ENCODE results near the gene BBS1.

BBS1 gene

DNA sequence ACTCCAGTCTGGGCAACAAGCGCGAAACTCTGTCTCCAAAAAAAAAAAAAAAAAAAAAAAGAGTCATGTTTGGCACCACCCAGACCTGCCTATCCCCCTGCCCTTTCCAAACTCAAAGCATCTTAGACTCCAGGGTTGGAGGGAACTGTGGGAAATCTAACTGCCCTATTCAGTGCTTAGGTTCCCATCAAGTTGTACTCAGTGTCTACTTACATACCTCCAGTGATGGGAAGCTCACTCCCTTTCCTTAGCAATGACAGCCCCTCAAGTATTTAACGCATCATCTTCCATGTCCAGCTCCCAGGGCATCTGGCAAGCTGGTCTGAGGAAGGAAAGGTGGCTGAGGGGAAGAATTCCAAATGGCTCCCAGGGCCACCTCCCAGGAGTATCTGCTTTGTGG lies 39.3 kb downstream of the BBS1 start:
- no peak for DNase-seq (ENCODE audit: low spot score)

- no peak for DNase-seq (ENCODE audit: low spot score)
These were observed 40.5 kb downstream of the BBS1 start for GRCh38 chr11:66550887-66551286.

GRCh38 chr11:66554602-66555001 lies 44.2 kb downstream of the BBS1 start:
- no peak for DNase-seq (ENCODE audit: low spot score)

GRCh38 chr11:66555416-66555815 lies 45.0 kb downstream of the BBS1 start:
- DNase-seq (ENCODE audit: low spot score) = no peak

GRCh38 chr11:66556086-66556485 lies 45.7 kb downstream of the BBS1 start:
- no peak for DNase-seq (ENCODE audit: low spot score)

- DNase-seq (ENCODE audit: low spot score) = no peak
These were observed 47.4 kb downstream of the BBS1 start for GRCh38 chr11:66557733-66558326.

DNA sequence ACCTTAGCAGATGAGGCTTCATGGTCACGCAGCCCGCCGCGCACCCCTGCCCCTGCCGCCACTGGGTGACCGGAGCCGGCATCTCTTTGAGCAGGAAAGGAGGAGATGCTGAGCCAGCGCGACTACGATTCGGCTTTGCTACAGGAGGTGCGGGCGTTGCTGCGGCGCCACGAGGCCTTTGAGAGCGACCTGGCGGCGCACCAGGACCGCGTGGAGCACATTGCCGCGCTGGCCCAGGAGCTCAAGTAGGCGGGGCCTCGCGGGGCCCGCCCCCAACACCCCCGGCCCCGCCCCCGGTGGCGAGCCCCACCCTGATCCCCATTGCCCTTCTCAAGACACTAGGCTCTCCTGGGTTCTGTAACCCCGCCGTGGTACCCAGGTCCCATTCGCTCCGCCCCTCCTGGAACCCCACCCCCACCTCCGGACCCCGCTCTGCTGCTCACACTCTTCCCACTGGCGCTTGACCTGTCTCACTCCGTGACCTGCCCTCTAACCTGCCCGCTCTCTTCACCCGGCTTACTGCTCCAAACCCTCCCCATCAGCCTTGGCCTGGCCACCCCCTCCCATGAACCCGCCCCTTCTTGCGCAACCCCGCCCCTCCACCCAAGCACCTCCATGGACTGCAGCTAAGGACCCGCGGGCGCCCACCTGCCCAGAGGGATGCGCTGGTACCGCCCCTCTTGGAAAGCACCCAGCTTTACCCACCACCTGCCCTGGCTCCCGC lies 48.9 kb downstream of the BBS1 start:
- DNase-seq (ENCODE audit: low spot score) = no peak

DNA sequence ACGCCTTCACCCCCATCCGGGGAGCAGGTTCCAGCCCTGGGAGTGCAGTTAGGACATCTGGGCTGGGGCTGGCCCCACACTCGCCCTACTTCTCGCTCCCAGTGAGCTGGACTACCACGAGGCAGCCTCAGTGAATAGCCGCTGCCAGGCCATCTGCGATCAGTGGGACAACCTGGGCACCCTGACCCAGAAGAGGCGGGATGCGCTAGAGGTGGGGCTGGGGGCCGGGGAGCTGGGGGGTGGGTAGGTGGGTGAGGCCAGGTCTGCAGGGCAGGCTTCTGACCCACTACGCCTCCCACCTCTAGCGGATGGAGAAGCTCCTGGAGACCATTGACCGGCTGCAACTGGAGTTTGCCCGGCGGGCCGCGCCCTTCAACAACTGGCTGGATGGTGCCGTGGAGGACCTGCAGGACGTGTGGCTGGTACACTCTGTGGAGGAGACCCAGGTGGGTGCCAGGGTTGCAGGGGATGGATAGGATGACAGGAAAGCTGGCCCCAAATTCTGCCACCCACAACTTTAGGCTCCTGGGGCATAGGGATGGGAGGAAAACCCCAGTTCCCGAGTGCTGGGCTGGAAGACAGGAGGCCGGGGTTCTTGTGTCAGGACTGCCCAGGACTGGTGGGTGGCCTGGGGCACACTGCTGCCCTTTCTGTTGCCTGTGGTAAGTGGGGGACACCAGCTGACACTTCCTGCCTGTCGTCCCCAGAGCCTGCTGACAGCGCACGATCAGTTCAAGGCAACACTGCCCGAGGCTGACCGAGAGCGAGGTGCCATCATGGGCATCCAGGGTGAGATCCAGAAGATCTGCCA lies 49.6 kb downstream of the BBS1 start:
- DNase-seq (ENCODE audit: low spot score) = no peak

- DNase-seq (ENCODE audit: low spot score) = no peak
These were observed 50.9 kb downstream of the BBS1 start for GRCh38 chr11:66561178-66561974.

DNA sequence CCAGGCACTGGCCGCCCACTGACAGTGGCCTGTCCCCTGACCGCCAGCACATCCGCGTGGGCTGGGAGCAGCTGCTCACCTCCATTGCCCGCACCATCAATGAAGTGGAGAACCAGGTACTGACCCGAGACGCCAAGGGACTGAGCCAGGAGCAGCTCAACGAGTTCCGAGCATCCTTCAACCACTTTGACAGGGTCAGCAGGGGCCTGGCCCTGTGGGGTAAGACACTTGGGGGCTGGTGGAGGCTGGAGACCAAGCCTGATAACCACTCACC lies 51.5 kb downstream of the BBS1 start:
- no peak for DNase-seq (ENCODE audit: low spot score)

DNA sequence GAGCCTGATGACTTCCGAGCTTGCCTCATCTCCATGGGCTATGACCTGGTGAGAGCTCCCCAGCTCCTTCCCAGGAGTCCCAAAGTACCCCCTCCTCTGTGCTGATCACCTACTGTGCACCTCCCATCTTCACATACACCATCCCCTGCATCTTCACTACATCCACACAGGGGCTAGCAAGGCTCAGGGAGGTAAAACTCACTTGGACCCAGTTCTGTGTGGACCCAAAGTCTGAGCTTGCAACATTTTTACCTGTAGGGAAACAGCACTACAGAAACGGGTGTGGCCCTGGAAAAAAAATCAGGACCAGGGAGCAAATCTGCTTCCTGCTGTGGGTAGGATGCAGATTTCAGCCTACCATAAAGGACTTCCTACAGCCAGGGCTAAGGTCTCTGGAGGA lies 51.8 kb downstream of the BBS1 start:
- DNase-seq (ENCODE audit: low spot score) = no peak

- no peak for DNase-seq (ENCODE audit: low spot score)
These were observed 52.6 kb downstream of the BBS1 start for GRCh38 chr11:66562907-66563583.

DNA sequence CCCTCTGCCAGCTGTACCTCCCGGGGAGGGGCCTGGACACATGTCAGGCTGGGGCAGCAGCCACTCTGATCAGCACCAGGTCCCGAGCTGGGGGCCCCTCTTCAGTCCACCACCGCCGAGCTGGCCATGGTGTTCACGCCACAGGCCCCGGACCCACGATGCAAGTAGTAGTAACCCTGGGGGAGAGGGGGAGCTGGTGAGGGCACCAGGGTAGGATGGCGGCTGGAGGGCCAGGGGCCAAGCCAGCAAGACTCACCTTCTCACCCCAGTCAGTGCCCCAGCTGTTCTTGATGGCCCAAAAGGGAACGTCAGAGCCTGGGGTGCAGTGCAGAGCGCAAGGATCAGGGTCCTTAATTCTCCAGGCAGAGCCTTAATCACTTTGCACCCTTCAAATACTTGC lies 53.4 kb downstream of the BBS1 start:
- no peak for DNase-seq (ENCODE audit: low spot score)

DNA sequence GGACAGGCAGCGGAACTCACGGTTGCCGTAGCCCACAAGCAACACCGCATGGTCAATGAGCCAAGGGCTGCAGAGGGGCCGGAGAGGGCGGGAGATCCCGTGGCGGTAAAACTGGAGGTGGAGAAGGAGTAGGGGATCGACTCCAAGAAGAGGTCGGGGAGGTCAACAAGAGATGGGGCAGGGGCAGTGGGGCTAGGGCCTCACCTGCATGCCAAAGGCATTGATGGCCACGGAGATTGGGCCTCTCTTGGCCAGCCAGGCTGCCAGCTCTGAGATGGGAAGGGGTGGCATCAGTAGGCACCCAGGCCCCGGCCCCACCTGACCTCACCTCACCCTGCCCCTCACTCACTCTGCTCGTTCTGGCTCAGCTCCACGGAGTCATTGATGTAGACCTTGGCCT lies 54.1 kb downstream of the BBS1 start:
- DNase-seq (ENCODE audit: low spot score) = no peak

DNA sequence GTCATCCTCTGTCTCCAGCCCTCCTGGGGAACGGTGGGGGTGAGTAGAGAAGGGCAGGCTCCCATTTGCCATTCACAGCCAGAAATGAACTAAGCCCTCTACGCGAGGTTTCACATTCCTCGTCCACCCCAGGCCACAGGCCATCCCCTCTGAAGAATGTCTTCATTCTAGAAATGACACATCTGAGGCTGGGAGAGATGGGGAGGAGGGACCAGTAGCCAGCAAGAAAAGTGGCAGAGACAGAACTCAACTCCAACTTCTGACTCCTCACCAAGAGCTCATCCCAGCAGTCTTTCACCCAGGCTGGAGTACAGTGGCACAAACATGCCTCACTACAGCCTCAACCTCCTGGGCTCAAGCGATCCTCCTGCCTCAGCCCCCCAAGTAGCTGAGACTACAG lies 54.5 kb downstream of the BBS1 start:
- no peak for DNase-seq (ENCODE audit: low spot score)

DNA sequence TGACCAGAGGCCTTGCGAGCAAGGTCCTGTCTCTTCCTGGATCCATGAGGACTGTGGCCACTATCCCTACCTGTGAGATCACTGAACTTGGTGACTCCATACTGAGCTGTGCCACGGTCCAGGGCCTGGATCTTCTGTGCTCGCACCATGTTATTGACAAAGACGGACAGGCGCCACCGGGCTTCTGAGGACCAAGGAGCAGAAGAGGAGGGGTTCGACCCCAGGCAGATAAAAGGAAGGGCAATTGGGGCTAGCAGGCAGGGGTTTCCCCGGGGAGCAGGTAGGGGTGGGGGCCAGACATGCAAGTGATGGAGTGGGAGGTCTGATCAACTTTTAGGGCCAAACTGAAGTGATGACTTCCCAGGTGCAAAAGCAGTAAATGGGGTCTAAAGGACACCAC lies 55.8 kb downstream of the BBS1 start:
- DNase-seq (ENCODE audit: low spot score) = no peak

DNA sequence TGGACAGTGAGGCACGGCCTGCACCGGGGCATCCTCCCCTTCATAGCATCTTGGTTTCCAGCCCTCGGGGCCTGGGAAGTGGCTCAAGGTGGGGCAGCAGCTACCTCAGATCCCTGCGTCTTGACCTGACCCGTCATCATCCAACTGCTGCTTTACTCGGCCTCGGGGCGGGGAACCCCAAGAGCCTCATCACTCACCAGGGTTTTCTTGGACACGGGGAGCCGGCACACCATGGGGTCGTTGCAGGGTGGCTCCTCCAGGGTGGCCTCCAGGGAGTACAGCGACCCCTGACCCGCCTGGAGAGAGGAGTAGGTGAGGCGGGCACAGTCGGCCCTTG lies 57.3 kb downstream of the BBS1 start:
- DNase-seq (ENCODE audit: low spot score) = no peak

GRCh38 chr11:66568124-66568916 lies 57.9 kb downstream of the BBS1 start, which contains the start of gene CTSF:
CTSF (minus strand) TSS chr11:66568606; CDS start chr11:66568486, 120 bp downstream.
- DNase-seq (ENCODE audit: low spot score) = no peak

GRCh38 chr11:66569076-66569475 lies 58.6 kb downstream of the BBS1 start:
- no peak for DNase-seq (ENCODE audit: low spot score)

DNA sequence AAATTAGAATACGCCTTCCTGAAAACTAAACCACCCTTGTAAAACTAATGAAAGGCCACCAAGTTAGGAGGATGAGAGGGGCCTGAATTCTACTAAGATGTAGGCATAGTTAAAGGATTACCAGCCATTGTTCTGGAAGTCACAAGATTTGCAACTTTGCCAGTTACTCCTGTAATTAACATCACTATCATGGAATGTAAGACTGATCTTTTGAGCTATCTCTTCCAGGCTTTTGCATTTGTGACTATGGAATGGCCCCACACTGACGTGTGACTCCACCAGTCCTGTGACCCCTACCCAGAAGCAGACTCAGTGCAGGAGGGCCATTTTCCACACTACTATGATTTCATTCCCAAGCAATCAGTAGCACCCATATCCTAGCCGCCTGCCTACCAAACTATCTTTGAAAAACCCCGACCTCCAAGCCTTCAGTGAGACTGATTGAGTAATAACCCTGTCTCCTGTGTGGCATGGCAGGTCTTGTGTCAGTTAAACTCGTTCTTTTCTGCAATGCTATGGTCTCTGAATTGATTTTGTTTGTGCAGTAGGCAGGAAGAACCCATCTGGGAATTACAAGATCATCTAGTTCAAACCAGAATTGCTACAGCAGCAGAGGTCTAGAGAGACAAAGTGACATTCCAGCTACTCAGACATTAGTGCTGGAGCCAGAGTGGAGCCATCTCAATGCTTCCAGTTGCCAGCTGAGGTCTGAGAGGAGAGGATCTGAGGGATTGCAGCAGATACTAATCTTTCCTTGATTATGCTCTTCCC lies 59.8 kb downstream of the BBS1 start:
- no peak for DNase-seq (ENCODE audit: low spot score)

GRCh38 chr11:66570850-66571180 lies 60.4 kb downstream of the BBS1 start:
- DNase-seq (ENCODE audit: low spot score) = no peak
